SK-N-SH (cell line): ENCODE measurements around the gene DTX1. TPM values are rescaled to one million over a fixed set of nuclear protein-coding genes. Genes with fewer than 3 reads are reported as not detected.

Experiments
- CTCF ChIA-PET: fragments of 300-600, 350-600 bp; formaldehyde crosslinking; extraction: SDS; loops from one replicate; lab custom pipeline; 2021; lab: Yijun Ruan, JAX
- POLR2A ChIA-PET: fragments of 350-600 bp; sonication (Branson Sonifier 250); formaldehyde crosslinking; extraction: SDS; loops from one replicate; lab custom pipeline; 2020; ENCODE audit warnings: antibody characterized with exemption, inconsistent platforms; lab: Yijun Ruan, JAX
- DNase-seq: peaks from one replicate; pipeline ENCODE4 v3.0.0; 2012
- H2AFZ ChIP-seq: fragments of 200-600 bp; sonication (generic); 2 replicates; pipeline ENCODE4 v1.8.1; 2016; ENCODE audit warnings: antibody characterized with exemption, mild to moderate bottlenecking, low read depth
- H3F3A ChIP-seq: fragments of 200-600 bp; sonication (generic); replicated peaks from 2 replicates; pipeline ENCODE3; 2016; ENCODE audit warnings: antibody characterized with exemption, mild to moderate bottlenecking; ENCODE audit not compliant: insufficient read depth
- H3K27ac ChIP-seq, 2 experiments: fragments of 200-500 bp in 1 of 2; fragments of 200-600 bp in 1 of 2; sonication (Bioruptor generic) in 1 of 2; sonication (generic), shearing (Covaris generic) in 1 of 2; 2 replicates each; pipeline versions ENCODE4 v1.5.1 to v1.6.1; 2014 to 2016; ENCODE audit warnings: low read depth in 2 of 2, inconsistent platforms in 1 of 2, low read length in 1 of 2, mild to moderate bottlenecking in 1 of 2, mixed read lengths in 1 of 2
- H3K27me3 ChIP-seq: fragments of 200-600 bp; sonication (generic), shearing (Covaris generic); 2 replicates; pipeline ENCODE4 v1.6.1; 2016; ENCODE audit warnings: mixed run types; ENCODE audit not compliant: insufficient read depth
- H3K36me3 ChIP-seq, 2 experiments: fragments of 200-500 bp in 1 of 2; fragments of 200-600 bp in 1 of 2; sonication (Bioruptor generic) in 1 of 2; sonication (generic) in 1 of 2; replicated peaks in 1 of 2; 2 replicates each; pipeline versions ENCODE3 to v1.5.1; 2014 to 2016; ENCODE audit warnings: low read length in 1 of 2, mild to moderate bottlenecking in 1 of 2; ENCODE audit not compliant: insufficient read depth in 2 of 2, control insufficient read depth in 1 of 2
- H3K4me1 ChIP-seq, 2 experiments: fragments of 200-500 bp in 1 of 2; fragments of 200-600 bp in 1 of 2; sonication (Bioruptor generic) in 1 of 2; sonication (generic), shearing (Covaris generic) in 1 of 2; 2 replicates each; pipeline versions ENCODE4 v1.5.1 to v1.6.1; 2014 to 2016; ENCODE audit warnings: low read depth in 1 of 2, low read length in 1 of 2, mixed run types in 1 of 2; ENCODE audit not compliant: insufficient read depth in 2 of 2, control insufficient read depth in 1 of 2
- H3K4me2 ChIP-seq: fragments of 200-600 bp; sonication (generic), shearing (Covaris generic); 2 replicates; pipeline ENCODE4 v1.6.1; 2017; ENCODE audit warnings: mixed run types
- H3K4me3 ChIP-seq, 2 experiments: fragments of 200-500 bp in 1 of 2; fragments of 200-600 bp in 1 of 2; sonication (Bioruptor generic) in 1 of 2; sonication (generic), shearing (Covaris generic) in 1 of 2; 2 replicates each; pipeline versions ENCODE4 v1.5.1 to v1.8.1; 2014 to 2016; ENCODE audit warnings: low read depth in 2 of 2, inconsistent platforms in 1 of 2, low read length in 1 of 2, mild to moderate bottlenecking in 1 of 2, mixed read lengths in 1 of 2, moderate library complexity in 1 of 2
- H3K79me2 ChIP-seq: fragments of 200-600 bp; sonication (generic); 2 replicates; pipeline ENCODE4 v1.8.1; 2017; ENCODE audit warnings: mild to moderate bottlenecking; ENCODE audit not compliant: insufficient read depth
- H3K9ac ChIP-seq: fragments of 200-600 bp; sonication (generic); 2 replicates; pipeline ENCODE4 v1.6.1; 2017; ENCODE audit warnings: mixed run types
- H3K9me2 ChIP-seq: fragments of 200-600 bp; sonication (generic); 2 replicates; pipeline ENCODE4 v1.6.1; 2017; ENCODE audit warnings: mixed run types
- H3K9me3 ChIP-seq: fragments of 200-600 bp; sonication (generic); 2 replicates; pipeline ENCODE4 v1.6.1; 2017; ENCODE audit warnings: mixed run types, mild to moderate bottlenecking, moderate library complexity
- H4K20me1 ChIP-seq: fragments of 200-600 bp; sonication (generic); 2 replicates; pipeline ENCODE4 v1.6.1; 2017; ENCODE audit warnings: mild to moderate bottlenecking, mixed run types; ENCODE audit not compliant: insufficient read depth
- EP300 ChIP-seq, 2 experiments: IDR thresholded peaks; 2 replicates each; pipeline versions ENCODE4 v1.4.0 to v1.6.1; 2012; ENCODE audit warnings: borderline replicate concordance in 1 of 2, low read depth in 1 of 2, low read length in 1 of 2
- FOSL2 ChIP-seq: IDR thresholded peaks from 2 replicates; pipeline ENCODE4 v1.4.0; 2012; ENCODE audit warnings: low read depth, mild to moderate bottlenecking, moderate library complexity, borderline replicate concordance
- FOXJ3 ChIP-seq: sonication (generic); formaldehyde crosslinking; IDR thresholded peaks from 2 replicates; pipeline ENCODE4 v1.5.1; 2020; ENCODE audit warnings: mild to moderate bottlenecking, missing genetic modification reagents
- FOXM1 ChIP-seq: IDR thresholded peaks from 2 replicates; pipeline ENCODE4 v1.4.0; 2012; ENCODE audit warnings: low read depth, mild to moderate bottlenecking
- GABPA ChIP-seq: IDR thresholded peaks from 2 replicates; pipeline ENCODE4 v1.4.0; 2012; ENCODE audit warnings: low read depth, mild to moderate bottlenecking
- IRF3 ChIP-seq: fragments of 150-350 bp; IDR thresholded peaks from 2 replicates; pipeline ENCODE4 v1.6.1; 2016; ENCODE audit warnings: mild to moderate bottlenecking, low read depth, low read length
- JUND ChIP-seq: IDR thresholded peaks from 2 replicates; pipeline ENCODE4 v1.4.0; 2012
- NFIC ChIP-seq: IDR thresholded peaks from 2 replicates; pipeline ENCODE4 v1.4.0; 2012; ENCODE audit warnings: borderline replicate concordance
- NRF1 ChIP-seq: IDR thresholded peaks from 2 replicates; pipeline ENCODE4 v1.6.1; 2012; ENCODE audit warnings: low read depth, mild to moderate bottlenecking, low read length
- PBX3 ChIP-seq: IDR thresholded peaks from 2 replicates; pipeline ENCODE4; 2012
- POLR2AphosphoS5 ChIP-seq: IDR thresholded peaks from 2 replicates; pipeline ENCODE4 v1.6.1; 2012; ENCODE audit warnings: low read depth, low read length
- RAD21 ChIP-seq: IDR thresholded peaks from 2 replicates; pipeline ENCODE4 v1.6.1; 2012; ENCODE audit warnings: mild to moderate bottlenecking, low read length
- RCOR1 ChIP-seq: fragments of 150-350 bp; IDR thresholded peaks from 2 replicates; pipeline ENCODE4 v1.6.1; 2017; ENCODE audit warnings: antibody characterized with exemption, low read length
- RFX5 ChIP-seq: IDR thresholded peaks from 2 replicates; pipeline ENCODE4 v1.6.1; 2012; ENCODE audit warnings: mild to moderate bottlenecking, improper control_type of control experiment, low read length
- SIN3A ChIP-seq: IDR thresholded peaks from 2 replicates; pipeline ENCODE4 v1.6.1; 2012; ENCODE audit warnings: low read depth, mild to moderate bottlenecking, low read length, moderate library complexity, borderline replicate concordance
- SMC3 ChIP-seq: IDR thresholded peaks from 2 replicates; pipeline ENCODE4 v1.6.1; 2012; ENCODE audit warnings: low read depth, low read length, improper control_type of control experiment
- TAF1 ChIP-seq: IDR thresholded peaks from 2 replicates; pipeline ENCODE4 v1.6.1; 2012; ENCODE audit warnings: low read depth, mild to moderate bottlenecking, low read length, moderate library complexity, borderline replicate concordance
- TEAD4 ChIP-seq: IDR thresholded peaks from 2 replicates; pipeline ENCODE4 v1.4.0; 2012; ENCODE audit warnings: mild to moderate bottlenecking, borderline replicate concordance; ENCODE audit not compliant: insufficient read depth
- USF1 ChIP-seq: IDR thresholded peaks from 2 replicates; pipeline ENCODE4 v1.4.0; 2012; ENCODE audit warnings: low read depth, borderline replicate concordance
- USF2 ChIP-seq: fragments of 150-350 bp; IDR thresholded peaks from 2 replicates; pipeline ENCODE4 v1.6.1; 2017; ENCODE audit warnings: antibody characterized with exemption, low read length, low read depth, borderline replicate concordance
- WGBS: methylation state at CpG from one replicate; pipeline ENCODE4 v1.1.6; 2017; ENCODE audit warnings: low lambda C conversion rate; 5-methylcytosine and 5-hydroxymethylcytosine counted together
- polyA plus RNA-seq, 3 experiments: library from polyadenylated mRNA; depleted of rRNA; stranded (reverse); fragments of >200 nt; gene quantifications; 2 replicates each; pipeline ENCODE4 v1.2.3, GENCODE V29; 2012

DTX1 gene
- polyA plus RNA-seq, 1 of the 3 experiments (the other 2 are of a cell fraction): 0.72 TPM

- Histone ChIP-seq H4K20me1 (no peaks in the 10 kb centered on the region), H3K27ac (no peak overlapping the region), H3K4me1 (no peaks in the 10 kb centered on the region), H3K27me3 (no peaks in the 10 kb centered on the region), H2AFZ (no peak overlapping the region), H3K4me2 (no peak overlapping the region), H3K9me3 (no peaks in the 10 kb centered on the region), H3K4me3 (no peak overlapping the region), H3K9me2 (no peaks in the 10 kb centered on the region), H3F3A (no peaks in the 10 kb centered on the region), H3K36me3 (no peaks in the 10 kb centered on the region), H3K79me2 (no peaks in the 10 kb centered on the region), H3K9ac (no peak overlapping the region)
- WGBS: 87% methylated on average over 70 of the region's 70 CpGs
- DNase-seq: no peak
- ChIA-PET CTCF (no interaction called here), POLR2A (no interaction called here)
- TF ChIP-seq RCOR1 (no peak), POLR2AphosphoS5 (no peak), PBX3 (no peak), USF2 (no peak), FOXM1 (no peak), NFIC (no peak), IRF3 (no peak), JUND (no peak), TEAD4 (no peak), RAD21 (no peak), FOSL2 (no peak), EP300 (IDR thresholded peaks at IDR 0.05; ENCODE audit: borderline replicate concordance in 1 of 2, low read depth in 1 of 2, low read length in 1 of 2) (no peak), SIN3A (no peak), NRF1 (no peak)
Measured at GRCh38 chr12:113077057-113077858, 20.7 kb downstream of the DTX1 start.

- ChIA-PET POLR2A (no interaction called here), CTCF (interaction anchor here (0.8 to 1.5 kb wide), 2 partner anchors 21 to 97 kb away, joined by 3 to 4 read pairs; no protein-coding TSS in a partner anchor)
- no peak for DNase-seq
- H4K20me1 ChIP-seq: no peaks in the 10 kb centered on the region
- no peak overlapping the region for H2AFZ ChIP-seq
- H3K4me2 ChIP-seq: no peak overlapping the region
- H3K79me2 ChIP-seq: no peaks in the 10 kb centered on the region
- no peak overlapping the region for H3K9ac ChIP-seq
- H3K4me3 ChIP-seq: no peak overlapping the region
- H3K4me1 ChIP-seq: no peaks in the 10 kb centered on the region
- H3K27me3 ChIP-seq: no peaks in the 10 kb centered on the region
- H3K36me3 ChIP-seq: no peaks in the 10 kb centered on the region
- 93% methylated on average over 28 of the region's 48 CpGs for WGBS
- no peaks in the 10 kb centered on the region for H3F3A ChIP-seq
- H3K9me3 ChIP-seq: no peaks in the 10 kb centered on the region
- no peak overlapping the region for H3K27ac ChIP-seq
- H3K9me2 ChIP-seq: no peaks in the 10 kb centered on the region
- TF ChIP-seq NFIC (no peak), RCOR1 (no peak), EP300 (IDR thresholded peaks at IDR 0.05; ENCODE audit: borderline replicate concordance in 1 of 2, low read depth in 1 of 2, low read length in 1 of 2) (no peak), RAD21 (no peak), USF1 (no peak), SMC3 (no peak), USF2 (no peak), RFX5 (no peak), FOXM1 (no peak), TAF1 (no peak), GABPA (no peak), FOSL2 (no peak), SIN3A (no peak), FOXJ3 (no peak), PBX3 (no peak)
Measured at GRCh38 chr12:113077859-113078255, 21.3 kb downstream of the DTX1 start.
